ENCODE data around the gene PRLR. TPM values are rescaled to one million over a fixed set of nuclear protein-coding genes. Genes with fewer than 3 reads are reported as not detected.
"Not testable (repeated sequence)": the region's sequence is repeated elsewhere in the genome, so short reads cannot be mapped to it uniquely, and the experiment has no call there.

The PRLR gene
- total RNA-seq, 1 donor from 2014 or later: 5.7 TPM

- TF ChIP-seq CTCF (IDR thresholded peaks at IDR 0.05; ENCODE audit: unreplicated experiment): no peak
- H3K9me3 Mint-ChIP-seq (ENCODE audit: low read depth): peaks cover 4% of the 10 kb centered on the region
- no peak for DNase-seq (ENCODE audit: low spot score, unreplicated experiment)
- H3K27ac Mint-ChIP-seq: peak overlapping the region; percentile 84
- peaks cover 24% of the 10 kb centered on the region for H3K4me1 Mint-ChIP-seq (ENCODE audit: low read depth)
- peaks cover 5% of the 10 kb centered on the region for H3K27me3 Mint-ChIP-seq
- H3K36me3 Mint-ChIP-seq (ENCODE audit: insufficient read depth): no peaks in the 10 kb centered on the region
- no peak overlapping the region for H3K4me3 Mint-ChIP-seq (ENCODE audit: low read depth)
Observed at GRCh38 chr5:35246900-35247647, 16.8 kb upstream of the PRLR start.

GRCh38 chr5:35246411-35246810 is 16.1 kb upstream of the PRLR start:
- TF ChIP-seq CTCF (IDR thresholded peaks at IDR 0.05; ENCODE audit: unreplicated experiment): peak; percentile 49
- H3K4me1 Mint-ChIP-seq (ENCODE audit: low read depth): peaks cover 24% of the 10 kb centered on the region
- DNase-seq (ENCODE audit: low spot score, unreplicated experiment): no peak
- no peak overlapping the region for H3K4me3 Mint-ChIP-seq (ENCODE audit: low read depth)
- peaks cover 5% of the 10 kb centered on the region for H3K27me3 Mint-ChIP-seq
- H3K27ac Mint-ChIP-seq: peak overlapping the region; percentile 84
- H3K9me3 Mint-ChIP-seq (ENCODE audit: low read depth): peaks cover 2% of the 10 kb centered on the region
- no peaks in the 10 kb centered on the region for H3K36me3 Mint-ChIP-seq (ENCODE audit: insufficient read depth)

GRCh38 chr5:35245371-35245770 is 15.1 kb upstream of the PRLR start:
- not testable (repeated sequence) for H3K4me3 Mint-ChIP-seq (ENCODE audit: low read depth); H3K36me3 Mint-ChIP-seq (ENCODE audit: insufficient read depth); H3K27ac Mint-ChIP-seq; H3K27me3 Mint-ChIP-seq; H3K9me3 Mint-ChIP-seq (ENCODE audit: low read depth); DNase-seq (ENCODE audit: low spot score, unreplicated experiment)
- H3K4me1 Mint-ChIP-seq (ENCODE audit: low read depth): peaks cover 30% of the 10 kb centered on the region

- TF ChIP-seq CTCF (IDR thresholded peaks at IDR 0.05; ENCODE audit: unreplicated experiment): no peak
- H3K36me3 Mint-ChIP-seq (ENCODE audit: insufficient read depth): no peaks in the 10 kb centered on the region
- H3K4me1 Mint-ChIP-seq (ENCODE audit: low read depth): peaks cover 40% of the 10 kb centered on the region
- peaks cover under 1% of the 10 kb centered on the region for H3K9me3 Mint-ChIP-seq (ENCODE audit: low read depth)
- peaks cover 5% of the 10 kb centered on the region for H3K27me3 Mint-ChIP-seq
- no peak for DNase-seq (ENCODE audit: low spot score, unreplicated experiment)
- no peak overlapping the region for H3K4me3 Mint-ChIP-seq (ENCODE audit: low read depth)
- no peak overlapping the region for H3K27ac Mint-ChIP-seq
Observed at GRCh38 chr5:35244171-35244570, 13.9 kb upstream of the PRLR start.

- Mint-ChIP-seq H3K36me3 (ENCODE audit: insufficient read depth) (no peaks in the 10 kb centered on the region), H3K4me3 (ENCODE audit: low read depth) (no peak overlapping the region), H3K27ac (no peak overlapping the region), H3K9me3 (ENCODE audit: low read depth) (no peaks in the 10 kb centered on the region), H3K27me3 (peaks cover 5% of the 10 kb centered on the region), H3K4me1 (ENCODE audit: low read depth) (peaks cover 44% of the 10 kb centered on the region)
- no peak for TF ChIP-seq CTCF (IDR thresholded peaks at IDR 0.05; ENCODE audit: unreplicated experiment)
- DNase-seq (ENCODE audit: low spot score, unreplicated experiment): no peak
Observed at GRCh38 chr5:35242702-35243258, 12.5 kb upstream of the PRLR start.

- Mint-ChIP-seq H3K4me3 (ENCODE audit: low read depth) (no peak overlapping the region), H3K27me3 (peaks cover 5% of the 10 kb centered on the region), H3K9me3 (ENCODE audit: low read depth) (peaks cover 5% of the 10 kb centered on the region), H3K36me3 (ENCODE audit: insufficient read depth) (peaks cover 1% of the 10 kb centered on the region), H3K4me1 (ENCODE audit: low read depth) (peaks cover 34% of the 10 kb centered on the region), H3K27ac (no peak overlapping the region)
- TF ChIP-seq CTCF (IDR thresholded peaks at IDR 0.05; ENCODE audit: unreplicated experiment): no peak
- no peak for DNase-seq (ENCODE audit: low spot score, unreplicated experiment)
Observed at GRCh38 chr5:35240892-35241291, 10.6 kb upstream of the PRLR start.

Measured in progenitor cell of endocrine pancreas (in vitro differentiated cells).